ENCODE results near the gene CRYM. TPM values are rescaled to one million over a fixed set of nuclear protein-coding genes. Genes with fewer than 3 reads are reported as not detected.

The CRYM gene
- total RNA-seq, 2 donors from 2014 or later: 14.2 to 21.0 TPM

DNA sequence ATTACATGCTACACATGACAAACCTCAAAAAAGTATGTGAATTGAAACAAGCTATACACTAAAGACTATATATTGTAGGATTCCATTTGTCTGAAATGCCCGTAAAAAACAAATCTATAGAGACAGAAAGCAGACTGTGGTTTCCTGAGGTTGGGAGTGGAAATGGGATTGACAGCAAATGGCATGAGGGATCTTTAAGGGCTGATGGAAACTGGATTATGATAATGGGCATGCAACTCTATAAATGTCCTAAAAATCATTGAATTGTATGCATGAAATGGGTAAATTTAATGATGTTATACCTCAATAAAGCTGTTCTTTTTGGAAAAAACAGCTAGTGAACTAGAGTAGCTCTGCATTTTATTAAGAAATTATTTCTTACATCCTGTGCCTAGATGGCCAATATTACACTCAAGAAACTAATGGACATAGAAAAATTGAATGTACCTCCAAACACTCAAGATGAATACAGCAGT is 45.0 kb downstream of the CRYM start:
- WGBS, 2 experiments (ENCODE audit: insufficient coverage in 1 of 2, insufficient read length in 1 of 2): 92 to 100% methylated on average over 1 of the region's 1 CpG
- no peak overlapping the region for H3K27ac ChIP-seq (ENCODE audit: low read depth, low read length)
- H3K27ac Mint-ChIP-seq: no peak overlapping the region
- H3K9ac ChIP-seq (ENCODE audit: extremely low read depth, low read length, poor library complexity, severe bottlenecking): no peak overlapping the region
- no peaks in the 10 kb centered on the region for H3K9me3 ChIP-seq (ENCODE audit: control insufficient read depth, low read length)
- no peaks in the 10 kb centered on the region for H3K36me3 ChIP-seq (ENCODE audit: control insufficient read depth, insufficient read depth, low read length)
- no peaks in the 10 kb centered on the region for H3K9me3 Mint-ChIP-seq
- peaks cover 23% of the 10 kb centered on the region for H3K4me1 Mint-ChIP-seq
- H3K36me3 Mint-ChIP-seq (ENCODE audit: low read depth): no peaks in the 10 kb centered on the region
- TF ChIP-seq, protein P1, sequence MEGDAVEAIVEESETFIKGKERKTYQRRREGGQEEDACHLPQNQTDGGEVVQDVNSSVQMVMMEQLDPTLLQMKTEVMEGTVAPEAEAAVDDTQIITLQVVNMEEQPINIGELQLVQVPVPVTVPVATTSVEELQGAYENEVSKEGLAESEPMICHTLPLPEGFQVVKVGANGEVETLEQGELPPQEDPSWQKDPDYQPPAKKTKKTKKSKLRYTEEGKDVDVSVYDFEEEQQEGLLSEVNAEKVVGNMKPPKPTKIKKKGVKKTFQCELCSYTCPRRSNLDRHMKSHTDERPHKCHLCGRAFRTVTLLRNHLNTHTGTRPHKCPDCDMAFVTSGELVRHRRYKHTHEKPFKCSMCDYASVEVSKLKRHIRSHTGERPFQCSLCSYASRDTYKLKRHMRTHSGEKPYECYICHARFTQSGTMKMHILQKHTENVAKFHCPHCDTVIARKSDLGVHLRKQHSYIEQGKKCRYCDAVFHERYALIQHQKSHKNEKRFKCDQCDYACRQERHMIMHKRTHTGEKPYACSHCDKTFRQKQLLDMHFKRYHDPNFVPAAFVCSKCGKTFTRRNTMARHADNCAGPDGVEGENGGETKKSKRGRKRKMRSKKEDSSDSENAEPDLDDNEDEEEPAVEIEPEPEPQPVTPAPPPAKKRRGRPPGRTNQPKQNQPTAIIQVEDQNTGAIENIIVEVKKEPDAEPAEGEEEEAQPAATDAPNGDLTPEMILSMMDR (conservative IDR thresholded peaks at IDR 0.05): no peak
- no peak overlapping the region for H3K4me3 Mint-ChIP-seq
- H3K27me3 ChIP-seq (ENCODE audit: control insufficient read depth, insufficient read depth, low read length, poor library complexity, severe bottlenecking): no peaks in the 10 kb centered on the region
- DNase-seq: no peak
- H3K27me3 Mint-ChIP-seq (ENCODE audit: insufficient read depth): peaks cover 14% of the 10 kb centered on the region
- H3K4me1 ChIP-seq (ENCODE audit: control insufficient read depth, insufficient read depth, low read length): peaks cover 7% of the 10 kb centered on the region
- H3K4me3 ChIP-seq (ENCODE audit: low read length): no peak overlapping the region

DNA sequence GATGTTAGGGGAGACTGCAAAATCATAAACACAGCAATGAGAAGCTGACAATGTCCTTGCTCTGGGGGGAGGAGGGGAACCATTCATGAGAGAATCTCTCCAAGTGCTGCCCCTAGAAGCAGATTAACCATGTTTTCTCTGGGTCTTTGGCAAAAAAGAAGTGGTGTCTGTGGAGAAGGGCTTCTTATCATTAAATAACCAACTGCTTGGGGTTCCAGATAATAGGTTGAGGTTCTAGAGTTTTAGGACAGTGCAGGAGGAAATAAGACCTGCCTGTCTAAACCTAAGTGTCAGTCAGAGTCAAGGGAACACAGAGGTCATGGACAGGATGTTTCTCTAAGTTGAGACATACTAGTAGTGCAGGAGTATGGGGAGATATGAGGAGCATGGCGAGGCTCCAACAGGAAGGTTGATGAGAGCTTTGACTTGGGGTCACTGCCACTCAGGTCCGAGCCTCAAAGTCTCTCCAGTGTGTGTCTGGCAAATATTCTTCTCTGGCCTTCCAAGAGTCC is 49.7 kb downstream of the CRYM start:
- Mint-ChIP-seq H3K4me1 (peaks cover 19% of the 10 kb centered on the region), H3K4me3 (no peak overlapping the region), H3K27me3 (ENCODE audit: insufficient read depth) (peaks cover 49% of the 10 kb centered on the region), H3K9me3 (no peaks in the 10 kb centered on the region), H3K27ac (no peak overlapping the region), H3K36me3 (ENCODE audit: low read depth) (no peaks in the 10 kb centered on the region)
- Histone ChIP-seq H3K9ac (ENCODE audit: extremely low read depth, low read length, poor library complexity, severe bottlenecking) (no peak overlapping the region), H3K9me3 (ENCODE audit: control insufficient read depth, low read length) (no peaks in the 10 kb centered on the region), H3K36me3 (ENCODE audit: control insufficient read depth, insufficient read depth, low read length) (no peaks in the 10 kb centered on the region), H3K27me3 (ENCODE audit: control insufficient read depth, insufficient read depth, low read length, poor library complexity, severe bottlenecking) (no peaks in the 10 kb centered on the region), H3K4me3 (ENCODE audit: low read length) (no peak overlapping the region), H3K27ac (ENCODE audit: low read depth, low read length) (no peak overlapping the region), H3K4me1 (ENCODE audit: control insufficient read depth, insufficient read depth, low read length) (no peaks in the 10 kb centered on the region)
- 82 to 88% methylated on average over 2 of the region's 2 CpGs for WGBS, 2 experiments (ENCODE audit: insufficient coverage in 1 of 2, insufficient read length in 1 of 2)
- TF ChIP-seq, protein P1 (conservative IDR thresholded peaks at IDR 0.05): no peak
- no peak for DNase-seq

DNA sequence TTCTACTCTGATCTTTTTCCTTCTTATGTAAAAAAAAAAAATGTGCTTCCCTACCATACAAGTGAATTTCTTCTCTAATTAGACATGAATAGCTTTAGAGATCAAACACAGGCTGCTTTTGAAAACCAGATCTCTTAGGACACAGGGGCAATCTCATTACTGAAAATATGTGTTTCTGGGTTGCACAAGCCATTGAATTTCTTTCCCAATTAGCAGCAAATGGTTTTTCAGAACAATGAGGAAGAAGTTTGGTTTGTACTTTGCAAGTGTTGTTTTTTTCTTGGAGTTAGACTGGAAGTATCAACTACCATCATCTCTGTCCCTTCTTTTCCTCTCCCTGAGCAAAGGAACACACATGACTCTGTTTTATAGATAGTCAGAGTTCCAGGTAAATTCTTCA is 50.2 kb downstream of the CRYM start:
- Mint-ChIP-seq H3K4me3 (no peak overlapping the region), H3K27ac (no peak overlapping the region), H3K4me1 (peaks cover 20% of the 10 kb centered on the region), H3K9me3 (no peaks in the 10 kb centered on the region), H3K36me3 (ENCODE audit: low read depth) (no peaks in the 10 kb centered on the region), H3K27me3 (ENCODE audit: insufficient read depth) (peaks cover 54% of the 10 kb centered on the region)
- Histone ChIP-seq H3K27ac (ENCODE audit: low read depth, low read length) (no peak overlapping the region), H3K9me3 (ENCODE audit: control insufficient read depth, low read length) (no peaks in the 10 kb centered on the region), H3K36me3 (ENCODE audit: control insufficient read depth, insufficient read depth, low read length) (no peaks in the 10 kb centered on the region), H3K4me1 (ENCODE audit: control insufficient read depth, insufficient read depth, low read length) (peaks cover 1% of the 10 kb centered on the region), H3K27me3 (ENCODE audit: control insufficient read depth, insufficient read depth, low read length, poor library complexity, severe bottlenecking) (no peaks in the 10 kb centered on the region), H3K4me3 (ENCODE audit: low read length) (no peak overlapping the region), H3K9ac (ENCODE audit: extremely low read depth, low read length, poor library complexity, severe bottlenecking) (no peak overlapping the region)
- TF ChIP-seq, protein P1 (conservative IDR thresholded peaks at IDR 0.05): no peak
- no peak for DNase-seq
